ENCODE data around the gene LSM14A.
"Not testable (repeated sequence)": the region's sequence is repeated elsewhere in the genome, so short reads cannot be mapped to it uniquely, and the experiment has no call there.

Gene LSM14A

DNA sequence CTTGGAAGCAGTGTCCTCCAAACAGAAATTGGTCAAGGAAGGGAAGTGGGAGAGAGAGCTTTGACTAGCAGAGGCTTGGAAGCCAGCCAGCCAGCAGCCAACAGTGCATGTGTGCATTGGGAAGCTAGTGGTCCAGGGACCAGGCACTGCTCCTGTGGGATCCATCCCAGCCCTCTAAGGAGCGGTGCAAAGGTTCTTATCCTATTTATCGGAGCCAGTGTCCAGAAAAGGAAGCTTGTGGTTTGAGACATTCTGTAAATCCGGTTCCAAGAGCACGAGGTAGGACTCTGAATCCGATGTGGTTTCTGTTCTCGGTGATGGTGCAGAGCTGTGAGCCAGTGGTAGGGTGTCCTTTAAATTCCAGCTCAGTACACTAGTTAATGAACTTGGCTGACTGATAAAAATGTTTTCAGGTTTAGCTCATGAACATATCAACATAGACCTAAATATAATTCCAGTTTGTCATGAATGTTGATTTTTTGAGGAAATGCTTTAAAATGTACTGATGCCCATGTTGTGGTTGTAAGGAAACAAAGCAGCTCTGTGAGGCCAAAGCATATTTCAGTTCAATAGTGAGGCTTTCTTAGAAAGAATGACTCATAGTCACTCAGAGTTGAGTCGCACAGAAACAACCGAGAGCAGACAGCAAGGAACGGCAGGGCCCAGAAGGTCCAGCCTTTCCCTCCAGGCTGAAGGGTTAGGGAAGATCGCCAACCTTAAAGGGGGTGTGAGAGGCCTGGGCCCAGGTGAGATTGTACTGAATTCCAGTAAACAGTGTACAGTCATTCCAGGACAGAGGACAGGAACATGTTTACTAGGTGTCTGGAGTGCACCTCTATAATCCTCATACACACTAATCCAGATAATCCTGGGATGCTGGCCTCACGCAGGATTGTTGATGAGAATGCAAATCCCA lies 60.5 kb downstream of the LSM14A start:
- no peak for FAIRE-seq

DNA sequence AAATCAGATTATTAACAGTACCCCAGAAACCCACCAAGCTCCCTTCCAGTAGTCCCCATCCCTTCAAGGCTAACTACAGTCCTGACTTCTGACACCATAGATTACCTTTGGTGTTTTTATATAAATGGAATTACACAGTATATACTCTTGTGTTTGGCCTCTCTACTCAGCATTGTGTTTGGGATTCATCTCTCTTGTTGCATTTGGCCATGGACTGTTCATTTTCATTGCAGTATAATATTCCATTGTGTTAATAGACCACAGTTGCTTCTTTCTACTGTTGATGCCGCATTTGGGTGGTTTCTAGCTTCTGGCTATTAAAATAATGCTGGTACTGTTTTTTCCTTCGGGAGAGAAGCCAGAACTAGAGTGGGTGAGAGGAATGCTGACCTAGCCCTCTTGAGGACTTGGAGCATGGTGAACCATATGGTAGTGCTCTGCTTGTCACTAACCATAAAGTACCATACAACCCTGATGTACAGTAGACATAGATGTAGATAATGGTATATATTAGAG lies 63.2 kb downstream of the LSM14A start:
- no peak for FAIRE-seq

DNA sequence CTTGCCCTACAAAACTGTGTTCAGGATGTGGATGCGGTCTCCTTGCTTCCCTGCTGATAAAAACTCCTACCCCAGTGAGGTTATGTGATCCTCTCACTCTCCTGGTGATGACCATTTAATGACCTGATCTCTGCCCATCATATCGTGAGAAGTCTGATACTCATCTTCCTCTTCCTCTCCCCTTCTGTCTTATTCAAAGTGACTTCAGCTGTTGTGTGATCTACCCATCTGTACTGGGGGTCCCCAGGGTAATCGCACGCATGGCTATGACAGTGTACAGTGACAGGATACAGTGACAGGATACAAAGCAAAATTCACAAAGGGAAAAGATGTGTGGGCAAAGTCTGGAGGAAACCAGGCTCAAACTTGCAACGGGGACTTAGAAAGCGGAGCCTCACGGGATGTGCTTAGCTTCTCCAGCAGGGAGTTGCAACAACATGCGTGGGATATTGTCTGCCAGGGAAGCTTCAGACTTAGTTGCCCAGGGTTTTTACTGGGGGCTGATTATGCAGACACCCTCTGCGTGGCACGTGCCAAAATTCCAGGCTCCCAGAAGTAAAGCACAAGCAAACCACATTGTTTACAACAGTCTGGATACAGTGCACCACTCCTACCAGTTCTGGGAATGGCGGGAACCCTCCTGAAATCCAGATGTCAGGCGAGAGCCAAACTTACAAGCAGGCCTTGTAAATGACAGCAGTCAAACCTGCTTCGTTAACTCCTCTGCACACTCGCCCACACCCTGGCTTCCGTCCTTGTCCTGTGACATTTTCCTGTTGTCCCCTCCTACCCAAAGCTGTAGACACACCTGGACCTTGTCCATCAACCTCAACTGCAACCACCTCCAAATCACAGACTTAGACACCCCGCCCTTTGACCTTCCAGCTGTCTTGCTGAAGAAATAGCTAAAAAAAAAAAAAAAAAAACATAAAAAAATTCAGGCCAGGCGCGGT lies 64.0 kb downstream of the LSM14A start:
- no peak for FAIRE-seq

DNA sequence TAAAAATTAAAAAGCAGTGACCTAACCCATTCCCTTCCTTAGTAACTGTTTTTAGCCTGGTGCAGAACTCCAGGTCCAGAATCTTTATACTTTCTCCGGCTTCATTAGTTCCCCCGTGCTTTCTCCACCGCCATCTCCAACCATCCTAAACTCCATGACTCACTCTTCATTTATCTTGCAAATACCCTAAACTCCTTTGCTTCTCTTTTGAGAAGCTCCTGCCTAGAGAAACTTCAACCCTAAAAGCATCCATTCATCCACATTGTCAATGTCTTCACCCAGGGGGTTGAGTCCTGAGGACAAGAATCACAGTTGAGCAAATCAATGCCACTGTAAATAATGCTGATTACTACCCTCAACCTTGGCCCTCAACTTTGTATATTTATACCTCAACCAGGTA lies 65.0 kb downstream of the LSM14A start:
- FAIRE-seq, result no peak

DNA sequence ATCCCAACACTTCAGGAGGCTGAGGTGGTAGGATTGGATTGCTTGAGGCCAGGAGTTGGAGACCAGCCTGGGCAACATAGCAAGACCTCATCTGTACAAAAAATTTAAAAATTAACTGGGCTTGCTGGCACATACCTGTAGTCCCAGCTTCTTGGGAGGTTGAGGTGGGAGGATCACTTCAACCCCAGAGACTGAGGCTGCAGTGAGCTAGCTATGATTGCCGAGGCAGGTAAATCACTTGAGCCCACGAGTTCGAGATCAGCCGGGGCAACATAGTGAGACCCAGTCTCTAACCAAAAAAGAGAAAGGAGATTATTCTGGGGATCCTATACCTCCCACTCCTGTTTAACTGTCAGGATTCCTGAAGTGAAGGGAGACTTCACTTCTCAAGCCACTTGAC lies 65.6 kb downstream of the LSM14A start:
- no peak for FAIRE-seq

DNA sequence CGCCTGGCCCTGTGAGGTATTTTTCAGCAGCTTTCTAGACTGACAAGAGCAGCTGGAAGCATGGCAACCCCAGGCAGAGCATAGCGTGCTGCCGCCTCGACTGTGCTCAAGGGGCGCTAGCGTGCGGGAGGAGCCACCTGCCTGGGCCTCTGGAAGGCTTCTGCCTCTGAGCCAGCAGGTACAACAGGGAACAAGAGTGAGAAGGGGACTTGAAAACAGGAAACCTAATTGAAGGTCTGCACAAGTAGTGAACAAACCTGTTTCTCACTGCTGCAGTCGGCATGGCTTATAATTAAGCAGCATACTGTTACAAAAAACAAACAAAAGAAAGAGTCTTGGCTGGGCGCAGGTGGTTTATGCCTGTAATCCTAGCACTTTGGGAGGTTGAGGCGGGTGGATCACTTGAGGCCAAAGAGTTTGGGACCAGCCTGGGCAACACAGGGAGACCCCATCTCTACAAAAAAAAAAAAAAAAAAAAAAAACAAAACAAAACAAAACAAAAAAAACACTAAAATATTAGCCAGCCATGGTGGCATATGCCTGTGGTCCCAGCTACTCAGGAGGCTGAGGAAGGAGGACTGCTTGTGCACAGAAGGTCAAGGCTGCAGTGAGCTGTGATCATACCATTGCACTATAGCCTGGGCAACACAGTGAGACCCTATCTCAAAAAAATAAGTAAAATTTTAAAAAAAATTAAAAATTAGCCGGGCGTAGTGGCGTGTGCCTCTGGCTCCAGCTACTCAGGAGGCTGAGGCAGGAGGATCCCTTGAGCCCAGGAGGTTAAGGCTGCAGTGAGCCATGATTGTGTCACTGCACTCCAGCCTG lies 69.4 kb downstream of the LSM14A start:
- no peak for FAIRE-seq

DNA sequence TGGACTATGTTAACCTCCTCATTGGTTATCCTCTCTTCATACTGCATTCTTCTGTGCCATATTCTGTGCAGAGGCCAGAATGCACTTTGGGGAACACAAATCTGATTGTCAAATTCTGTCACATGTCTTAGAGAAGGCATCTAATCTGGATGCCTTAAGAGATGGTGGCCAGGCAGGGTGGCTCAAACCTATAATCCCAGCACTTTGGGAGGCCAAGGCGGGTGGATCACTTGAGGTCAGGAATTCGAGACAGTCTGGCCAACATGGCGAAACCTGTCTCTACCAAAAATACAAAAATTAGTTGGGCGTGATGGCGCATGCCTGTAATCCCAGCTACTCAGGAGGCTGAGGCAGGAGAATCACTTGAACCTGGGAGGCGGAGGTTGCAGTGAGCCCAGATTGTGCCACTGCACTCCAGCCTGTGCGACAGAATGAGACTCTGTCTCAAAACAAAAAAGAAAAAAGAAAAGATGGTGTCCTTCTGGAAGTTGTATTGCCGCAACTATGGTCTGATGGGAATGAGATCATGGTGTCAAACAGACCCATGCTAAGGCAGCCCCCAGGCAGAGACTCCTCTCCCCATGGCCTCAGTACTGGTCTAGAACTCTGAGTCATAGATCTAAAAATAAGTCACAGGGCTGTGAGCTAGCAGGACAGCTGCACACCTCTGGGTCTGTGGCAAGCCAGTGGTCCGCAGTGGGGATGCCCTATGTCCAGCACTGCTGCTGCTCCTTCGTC lies 71.0 kb downstream of the LSM14A start:
- FAIRE-seq, result not testable (repeated sequence)

DNA sequence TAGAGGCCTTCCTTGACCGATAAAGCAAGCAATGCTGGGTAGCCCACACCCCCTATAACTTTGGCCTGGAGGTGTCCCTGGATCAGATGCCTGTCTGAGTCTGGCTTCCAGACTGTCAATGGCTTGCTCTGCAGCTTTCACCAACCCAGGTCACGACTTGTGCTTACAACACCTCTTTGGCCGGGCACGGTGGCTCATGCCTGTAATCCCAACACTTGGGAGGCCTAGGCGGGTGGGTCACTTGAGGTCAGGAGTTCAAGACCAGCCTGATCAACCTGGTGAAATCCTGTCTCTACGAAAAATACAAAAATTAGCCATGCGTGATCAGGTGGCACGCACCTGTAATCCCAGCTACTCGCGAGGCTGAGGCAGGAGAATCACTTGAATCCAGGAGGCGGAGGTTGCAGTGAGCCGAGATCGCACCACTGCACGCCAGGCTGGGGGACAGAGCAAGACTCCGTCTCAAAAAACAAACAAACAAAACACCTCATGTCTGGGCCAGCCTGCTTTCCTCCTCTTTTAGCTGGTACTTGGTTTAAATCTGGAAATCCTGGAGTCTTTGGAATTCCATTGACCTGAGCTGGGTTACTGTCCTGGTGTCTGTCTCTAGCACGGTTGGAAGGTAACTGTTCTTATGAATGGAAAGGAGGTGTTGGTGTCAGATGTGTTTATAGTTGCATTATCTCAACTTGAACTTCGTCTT lies 71.7 kb downstream of the LSM14A start:
- FAIRE-seq, result no peak

DNA sequence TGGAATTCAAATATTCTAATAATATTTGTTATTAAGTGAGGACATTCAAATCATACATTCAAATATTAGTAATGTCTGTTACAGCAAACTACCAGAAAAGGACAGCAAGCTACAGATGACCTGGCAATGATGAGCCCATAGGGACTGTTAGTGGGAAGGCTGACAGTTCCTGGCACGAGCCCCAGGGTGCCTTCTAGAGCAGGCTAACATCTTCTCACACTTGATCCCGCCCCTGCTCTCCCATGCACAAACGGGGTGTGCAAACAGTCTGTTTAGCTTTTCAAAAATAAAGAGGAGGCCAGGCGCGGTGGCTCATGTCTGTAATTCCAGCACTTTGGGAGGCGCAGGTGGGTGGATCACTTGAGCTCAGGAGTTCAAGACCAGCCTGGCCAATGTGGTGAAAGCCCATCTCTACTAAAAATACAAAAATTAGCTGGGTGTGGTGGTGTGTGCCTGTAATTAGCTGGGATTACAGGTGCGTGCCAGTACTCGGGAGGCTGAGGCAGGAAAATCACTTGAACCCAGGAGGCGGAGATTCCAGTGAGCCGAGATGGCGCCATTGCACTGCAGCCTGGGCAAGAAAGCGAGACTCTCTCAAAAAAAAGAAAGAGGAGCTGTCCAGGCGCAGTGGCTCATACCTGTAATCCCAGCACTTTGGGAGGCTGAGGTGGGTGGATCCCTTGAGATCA lies 72.5 kb downstream of the LSM14A start:
- FAIRE-seq, result no peak

DNA sequence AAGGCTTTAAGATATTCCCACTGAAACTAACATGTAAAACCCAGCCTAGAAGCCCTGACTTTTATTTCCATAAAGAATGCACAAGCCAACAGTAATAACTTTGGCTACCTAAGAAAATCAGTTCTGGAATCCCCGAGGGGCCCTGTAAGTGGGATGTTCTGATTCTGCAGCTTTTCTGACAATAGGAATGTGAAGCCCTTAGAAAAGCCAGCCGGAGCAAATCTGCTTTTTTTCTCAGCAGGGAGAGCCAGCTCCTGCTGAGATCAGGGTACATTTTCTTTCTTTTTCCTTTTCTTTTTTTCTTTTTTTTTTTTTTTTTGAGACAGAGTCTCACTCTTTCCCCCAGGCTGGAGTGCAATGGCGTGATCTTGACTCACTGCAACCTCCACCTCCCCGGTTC lies 74.0 kb downstream of the LSM14A start:
- no peak for FAIRE-seq

DNA sequence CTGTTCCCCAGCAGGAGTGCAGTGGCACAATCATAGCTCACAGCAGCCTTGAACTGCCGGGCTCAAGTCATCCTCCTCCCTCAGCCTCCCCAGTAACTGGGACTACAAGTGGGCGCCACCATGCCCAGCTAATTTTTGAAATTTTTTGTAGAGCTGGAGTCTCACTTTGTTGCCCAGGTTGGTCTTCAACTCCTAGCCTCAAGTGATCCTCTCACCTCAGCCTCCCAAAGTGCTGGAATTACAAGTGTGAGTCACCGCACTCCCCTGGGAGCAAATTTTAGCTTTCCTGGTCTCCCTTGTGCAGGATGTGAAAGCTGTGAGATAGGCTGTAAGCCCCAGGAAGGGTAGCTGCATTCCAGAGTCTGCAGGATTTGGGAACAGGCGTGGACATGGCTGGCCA lies 76.6 kb downstream of the LSM14A start:
- FAIRE-seq, result no peak

DNA sequence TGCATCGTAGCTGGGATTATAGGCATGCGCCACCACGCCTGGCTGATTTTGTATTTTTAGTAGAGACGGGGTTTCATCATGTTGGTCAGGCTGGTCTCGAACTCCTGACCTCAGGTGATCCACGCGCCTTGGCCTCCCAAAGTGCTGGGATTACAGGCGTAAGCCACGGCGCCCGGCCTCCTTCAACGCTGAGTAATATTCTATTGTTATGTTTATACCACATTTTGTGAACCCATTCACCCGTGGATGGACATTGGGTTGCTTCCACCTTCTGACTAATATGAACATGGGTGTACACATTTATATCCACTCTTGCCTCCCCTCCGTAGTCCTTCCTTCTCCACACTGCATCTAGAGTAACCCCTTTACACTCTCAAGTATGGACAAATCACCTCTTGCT lies 80.9 kb downstream of the LSM14A start:
- FAIRE-seq, result not testable (repeated sequence)

DNA sequence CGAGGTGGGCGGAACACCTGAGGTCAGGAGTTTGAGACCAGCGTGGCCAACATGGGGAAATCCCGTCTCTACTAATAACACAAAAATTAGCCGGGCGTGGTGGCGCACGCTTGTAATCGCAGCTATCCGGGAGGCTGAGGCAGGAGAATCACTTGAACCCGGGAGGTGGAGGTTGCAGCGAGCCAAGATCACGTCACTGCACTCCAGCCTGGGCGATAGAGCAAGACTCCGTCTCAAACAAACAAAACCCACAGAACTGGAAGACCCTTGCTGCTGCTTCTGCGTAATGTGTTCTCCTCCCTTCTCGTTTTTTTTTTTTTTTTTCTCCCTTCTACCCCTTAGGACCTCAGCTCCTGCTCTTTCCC lies 81.4 kb downstream of the LSM14A start:
- not testable (repeated sequence) for FAIRE-seq

DNA sequence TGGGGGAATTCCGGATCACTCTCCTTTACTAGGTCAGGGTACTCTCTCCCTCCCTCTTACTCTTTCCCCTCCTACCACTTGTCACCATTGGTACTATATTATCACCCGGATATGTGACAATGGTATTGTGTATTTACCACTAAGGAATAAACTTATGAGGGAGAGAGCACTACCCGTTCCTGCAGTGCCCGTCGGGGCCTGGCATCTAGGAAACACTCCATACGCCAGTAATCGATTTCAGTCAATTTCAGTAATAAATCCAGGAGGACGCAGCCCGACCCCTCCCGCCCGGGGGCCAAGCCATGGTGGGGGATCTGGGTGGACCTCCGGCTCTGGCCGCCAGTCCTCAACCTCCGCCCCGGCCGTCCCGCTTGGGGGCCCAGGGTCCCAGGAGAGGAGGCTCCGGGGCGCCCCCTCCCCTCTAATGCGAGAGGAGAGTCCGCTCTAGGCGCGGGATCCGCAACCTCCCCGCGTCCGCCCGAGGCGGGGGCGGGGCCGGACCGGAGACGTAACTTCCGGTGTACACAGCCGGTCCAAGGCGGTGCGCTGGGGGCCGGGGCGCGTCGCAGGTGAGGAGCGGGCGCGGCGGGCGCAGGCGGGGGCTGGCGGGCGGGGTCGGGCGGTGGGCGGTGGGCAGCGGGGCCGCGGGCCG lies 81.9 kb downstream of the LSM14A start, which contains the start of gene GARRE1:
TSS of gene GARRE1 (plus strand) at position 509 of the 652 bp plus-strand sequence. CDS start 45,920 bp downstream, outside the sequence.
- FAIRE-seq, result no peak

DNA sequence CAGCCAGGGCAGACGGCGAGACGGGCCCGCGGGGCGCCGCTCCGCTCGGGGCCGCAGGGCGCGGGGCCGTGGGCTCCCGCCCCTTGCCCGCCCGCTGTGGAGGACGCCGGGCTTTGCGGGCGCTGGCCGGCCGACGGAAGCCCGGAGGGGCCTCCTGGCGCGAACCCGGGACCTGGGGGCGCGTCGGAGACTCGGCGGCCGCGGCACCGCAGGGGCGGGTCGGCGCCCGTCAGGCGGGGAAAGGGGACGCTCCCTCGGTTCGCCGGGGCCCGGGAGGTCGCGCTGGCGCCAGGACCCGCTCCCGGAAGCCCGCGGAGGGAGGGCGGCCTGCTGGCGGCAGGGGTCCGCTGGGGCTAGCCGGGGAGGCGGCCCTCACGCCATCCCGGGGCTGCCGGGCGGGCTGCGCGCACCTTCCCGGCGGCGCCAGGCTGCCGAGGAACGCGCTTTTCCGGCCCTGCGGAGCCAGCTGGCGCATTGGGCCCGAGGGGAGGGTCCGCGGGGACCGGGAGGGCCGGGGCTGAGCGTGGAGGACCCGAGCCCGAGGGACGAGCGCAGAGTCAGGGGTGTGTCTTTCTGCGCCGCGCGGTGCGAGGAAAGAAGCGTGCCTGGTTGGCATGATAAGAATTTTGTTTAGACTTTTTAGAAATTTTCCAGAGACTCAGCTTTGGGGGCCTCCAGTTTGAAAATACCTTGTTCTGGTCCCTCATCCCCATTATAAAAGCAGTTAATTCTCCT lies 82.6 kb downstream of the LSM14A start:
- FAIRE-seq, result no peak

DNA sequence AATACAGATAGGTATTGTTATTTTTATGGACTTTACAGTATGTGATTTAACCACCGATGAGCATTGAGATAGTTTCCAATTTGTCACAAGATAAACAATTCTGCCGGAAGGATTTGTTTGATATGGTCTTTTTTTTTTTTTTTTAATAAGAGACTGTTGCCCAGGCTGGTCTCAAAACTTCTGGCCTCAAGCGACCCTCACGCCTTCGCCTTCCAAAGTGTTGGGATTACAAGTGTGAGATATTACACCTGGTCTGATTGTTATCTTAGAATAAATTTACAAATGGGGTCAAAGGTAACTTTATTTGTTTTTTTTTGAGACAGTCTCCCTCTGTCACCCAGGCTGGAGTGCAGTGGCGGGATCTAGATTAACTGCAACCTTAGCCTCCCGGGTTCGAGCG lies 83.2 kb downstream of the LSM14A start:
- FAIRE-seq, result no peak

DNA sequence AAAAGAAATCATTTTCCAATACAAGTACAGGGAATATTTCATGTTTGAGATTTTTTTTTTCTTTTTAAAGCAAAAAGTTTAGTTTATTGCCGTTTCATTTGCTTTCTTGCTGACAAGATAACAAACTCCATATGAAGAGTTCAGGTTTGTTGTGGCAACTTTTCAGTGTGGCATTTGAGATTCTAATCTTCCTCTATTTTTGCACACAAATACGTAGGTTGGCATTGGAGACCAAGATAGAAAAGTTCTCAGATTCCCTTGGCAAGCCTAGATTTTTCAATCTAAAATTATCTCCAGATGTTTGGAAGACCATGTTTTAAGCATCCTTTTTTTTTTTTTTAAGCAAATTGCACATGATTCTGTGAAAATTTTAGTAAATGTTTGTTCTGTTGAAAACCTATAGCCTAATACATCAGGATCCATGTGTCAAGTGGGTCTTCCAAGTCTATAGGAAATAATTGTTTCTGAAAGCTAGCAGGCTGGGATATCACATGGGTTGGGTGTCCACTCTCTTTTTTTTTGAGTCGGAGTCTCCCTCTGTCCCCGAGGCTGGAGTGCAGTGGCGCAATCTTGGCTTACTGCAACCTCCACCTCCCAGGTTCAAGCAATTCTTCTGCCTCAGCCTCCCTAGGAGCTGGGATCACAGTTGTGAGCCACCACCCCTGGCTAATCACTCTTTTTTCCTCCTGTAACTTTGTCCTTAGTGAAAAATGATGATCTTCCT lies 84.7 kb downstream of the LSM14A start:
- FAIRE-seq, result no peak

DNA sequence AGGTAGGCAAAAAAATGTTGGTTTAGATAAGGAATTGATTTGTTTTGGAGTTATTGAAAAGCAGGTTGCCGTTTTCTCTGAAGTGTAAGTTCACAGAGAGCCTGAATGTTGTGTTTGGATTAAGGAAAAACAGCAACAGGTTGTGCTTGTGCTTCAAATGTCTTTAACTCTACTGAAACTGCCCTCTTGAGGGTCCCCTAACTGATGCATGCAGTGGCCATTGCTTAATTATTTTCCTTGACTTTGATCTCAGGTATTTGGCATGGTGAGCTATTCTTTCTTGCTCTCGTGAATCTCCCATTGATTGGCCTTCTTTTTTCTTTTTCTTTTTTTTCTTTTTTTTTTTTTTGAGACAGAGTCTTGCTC lies 85.2 kb downstream of the LSM14A start:
- no peak for FAIRE-seq
